Measurements from ENCODE around the gene DNAI2.

The DNAI2 gene

GRCh38 chr17:74342224-74342623, 68.2 kb downstream of the DNAI2 start:
- no peak for TF ChIP-seq ZNF274 (IDR thresholded peaks at IDR 0.05; ENCODE audit: low read depth, low read length)
- no peak overlapping the region for H3K4me3 ChIP-seq (ENCODE audit: low read length)

- no peak overlapping the region for H3K4me3 ChIP-seq (ENCODE audit: low read length)
- no peak for TF ChIP-seq ZNF274 (IDR thresholded peaks at IDR 0.05; ENCODE audit: low read depth, low read length)
Measured at GRCh38 chr17:74343121-74343520, 69.1 kb downstream of the DNAI2 start.

GRCh38 chr17:74343526-74344284, 69.7 kb downstream of the DNAI2 start:
- H3K4me3 ChIP-seq (ENCODE audit: low read length), result no peak overlapping the region
- no peak for TF ChIP-seq ZNF274 (IDR thresholded peaks at IDR 0.05; ENCODE audit: low read depth, low read length)

- no peak for TF ChIP-seq ZNF274 (IDR thresholded peaks at IDR 0.05; ENCODE audit: low read depth, low read length)
- H3K4me3 ChIP-seq (ENCODE audit: low read length), result no peak overlapping the region
Measured at GRCh38 chr17:74344658-74345057, 70.6 kb downstream of the DNAI2 start.

GRCh38 chr17:74345433-74346241, 71.6 kb downstream of the DNAI2 start:
- H3K4me3 ChIP-seq (ENCODE audit: low read length), result no peak overlapping the region
- TF ChIP-seq ZNF274 (IDR thresholded peaks at IDR 0.05; ENCODE audit: low read depth, low read length), result no peak

- no peak for TF ChIP-seq ZNF274 (IDR thresholded peaks at IDR 0.05; ENCODE audit: low read depth, low read length)
- H3K4me3 ChIP-seq (ENCODE audit: low read length), result no peak overlapping the region
Measured at GRCh38 chr17:74347646-74348045, 73.6 kb downstream of the DNAI2 start.

GRCh38 chr17:74349120-74349519, 75.1 kb downstream of the DNAI2 start:
- no peak overlapping the region for H3K4me3 ChIP-seq (ENCODE audit: low read length)
- TF ChIP-seq ZNF274 (IDR thresholded peaks at IDR 0.05; ENCODE audit: low read depth, low read length), result no peak

GRCh38 chr17:74350486-74350885, 76.5 kb downstream of the DNAI2 start:
- TF ChIP-seq ZNF274 (IDR thresholded peaks at IDR 0.05; ENCODE audit: low read depth, low read length), result no peak
- H3K4me3 ChIP-seq (ENCODE audit: low read length), result no peak overlapping the region

- no peak for TF ChIP-seq ZNF274 (IDR thresholded peaks at IDR 0.05; ENCODE audit: low read depth, low read length)
- no peak overlapping the region for H3K4me3 ChIP-seq (ENCODE audit: low read length)
Measured at GRCh38 chr17:74351552-74352210, 77.6 kb downstream of the DNAI2 start.

GRCh38 chr17:74353446-74354060, 79.5 kb downstream of the DNAI2 start:
- no peak overlapping the region for H3K4me3 ChIP-seq (ENCODE audit: low read length)
- no peak for TF ChIP-seq ZNF274 (IDR thresholded peaks at IDR 0.05; ENCODE audit: low read depth, low read length)

GRCh38 chr17:74354123-74354522, 80.1 kb downstream of the DNAI2 start:
- no peak for TF ChIP-seq ZNF274 (IDR thresholded peaks at IDR 0.05; ENCODE audit: low read depth, low read length)
- no peak overlapping the region for H3K4me3 ChIP-seq (ENCODE audit: low read length)

- no peak for TF ChIP-seq ZNF274 (IDR thresholded peaks at IDR 0.05; ENCODE audit: low read depth, low read length)
Measured at GRCh38 chr17:74354561-74354960, 80.5 kb downstream of the DNAI2 start.

GRCh38 chr17:74355065-74355464, 81.0 kb downstream of the DNAI2 start:
- no peak for TF ChIP-seq ZNF274 (IDR thresholded peaks at IDR 0.05; ENCODE audit: low read depth, low read length)
- no peak overlapping the region for H3K4me3 ChIP-seq (ENCODE audit: low read length)

More at GRCh38 chr17:74354561-74354960, 80.5 kb downstream of the DNAI2 start:
- H3K4me3 ChIP-seq (ENCODE audit: low read length), result no peak overlapping the region

Data from GM08714 (cell line).